A549 (cell line): Measurements from ENCODE around the gene ARPC1A. TPM values are rescaled to one million over a fixed set of nuclear protein-coding genes. Genes with fewer than 3 reads are reported as not detected.

Experiments
- ATAC-seq, 2 experiments: fragments of 200-7000 bp in 1 of 2; fragments of >200 bp in 1 of 2; cut with Nextera tagmentation in 1 of 2; cut with Tn5 transposase in 1 of 2; 3 replicates each; pipeline versions ENCODE4 v1.8.0 to v1.9.1; 2018 to 2020; ENCODE audit warnings: mild to moderate bottlenecking in 1 of 2, moderate library complexity in 1 of 2
- CTCF ChIA-PET: fragments of 300-600 bp; sonication (Branson Sonifier 250); formaldehyde crosslinking; extraction: SDS; loops from one replicate; lab custom pipeline; 2021; ENCODE audit warnings: antibody characterized with exemption, inconsistent platforms; lab: Yijun Ruan, JAX
- POLR2A ChIA-PET: fragments of 350-600 bp; formaldehyde crosslinking; extraction: SDS; loops from one replicate; lab custom pipeline; 2021; ENCODE audit warnings: antibody characterized with exemption, inconsistent platforms; lab: Yijun Ruan, JAX
- DNase-seq, 2 experiments: peaks; one replicate each; pipeline versions ENCODE4 v3.0.0 to v3.0.0-alpha.2; 2011 to 2016; ENCODE audit warnings: low read depth in 1 of 2, low spot score in 1 of 2
- FAIRE-seq: peaks from 2 replicates; lab custom pipeline; 2011; peaks lifted over from hg19 to GRCh38; lab: Jason Lieb, UNC
- H3K27ac ChIP-seq, 2 experiments: fragments of >200 bp; sonication (Bioruptor Twin); formaldehyde crosslinking; 3 replicates each; pipeline ENCODE4 v1.5.1; 2016 to 2017
- H3K4me1 ChIP-seq: fragments of >200 bp; sonication (Bioruptor Twin); formaldehyde crosslinking; 3 replicates; pipeline ENCODE4 v1.6.1; 2016
- H3K4me2 ChIP-seq: fragments of >200 bp; sonication (Bioruptor Twin); formaldehyde crosslinking; 3 replicates; pipeline ENCODE4 v1.6.1; 2016
- H3K4me3 ChIP-seq: fragments of >200 bp; sonication (Bioruptor Twin); formaldehyde crosslinking; 3 replicates; pipeline ENCODE4 v1.5.1; 2016
- H3K9me3 ChIP-seq: fragments of >200 bp; sonication (Bioruptor Twin); formaldehyde crosslinking; 3 replicates; pipeline ENCODE4 v1.6.1; 2016
- CBX2 ChIP-seq: fragments of 200-600 bp; sonication (generic); IDR thresholded peaks from 2 replicates; pipeline ENCODE4 v1.6.1; 2016; ENCODE audit warnings: low read depth, mild to moderate bottlenecking, borderline replicate concordance
- CEBPB ChIP-seq, 2 experiments: fragments of >200 bp in 1 of 2; sonication (Bioruptor Twin) in 1 of 2; formaldehyde crosslinking in 1 of 2; IDR thresholded peaks; 2 replicates each; pipeline ENCODE4 v1.6.1; 2012 to 2016
- FOSB ChIP-seq: fragments of 250-450 bp; sonication (Bioruptor Pico); IDR thresholded peaks from 2 replicates; pipeline ENCODE4 v1.5.0; 2020; ENCODE audit warnings: mild to moderate bottlenecking, moderate library complexity
- HOXA7 ChIP-seq: fragments of 250-450 bp; sonication (Bioruptor Pico); IDR thresholded peaks from 2 replicates; pipeline ENCODE4 v1.5.0; 2020; ENCODE audit warnings: mild to moderate bottlenecking, moderate library complexity
- JUN ChIP-seq, 2 experiments: fragments of >200 bp; sonication (Bioruptor Twin); formaldehyde crosslinking; IDR thresholded peaks; 2 replicates in 1 of 2; 3 replicates in 1 of 2; pipeline ENCODE4 v1.6.1; 2016 to 2017
- KDM5A ChIP-seq: fragments of 200-600 bp; sonication (generic); IDR thresholded peaks from 2 replicates; pipeline ENCODE4 v1.6.1; 2016; ENCODE audit warnings: antibody characterized with exemption, mild to moderate bottlenecking
- MAZ ChIP-seq: fragments of 150-350 bp; IDR thresholded peaks from 2 replicates; pipeline ENCODE4 v1.6.1; 2014; ENCODE audit warnings: antibody characterized with exemption, low read depth, low read length, borderline replicate concordance
- MYC ChIP-seq: IDR thresholded peaks from 2 replicates; pipeline ENCODE4 v1.6.1; 2012; ENCODE audit warnings: mild to moderate bottlenecking, inconsistent platforms, low read length, improper control_type of control experiment, borderline replicate concordance
- NR3C1 ChIP-seq: fragments of >200 bp; sonication (Bioruptor Twin); formaldehyde crosslinking; IDR thresholded peaks from 3 replicates; pipeline ENCODE4 v1.6.1; 2017
- POLR2AphosphoS2 ChIP-seq: conservative IDR thresholded peaks from 2 replicates; pipeline ENCODE4 v1.6.1; 2012; ENCODE audit warnings: low read length, improper control_type of control experiment, inconsistent platforms
- SMC3 ChIP-seq: fragments of >200 bp; sonication (Bioruptor Twin); formaldehyde crosslinking; IDR thresholded peaks from 3 replicates; pipeline ENCODE4 v1.6.1; 2018; ENCODE audit warnings: inconsistent platforms
- ZC3H11A ChIP-seq: fragments of 450-650 bp; IDR thresholded peaks from 2 replicates; pipeline ENCODE4 v1.6.1; 2014; ENCODE audit warnings: antibody characterized with exemption, mild to moderate bottlenecking
- ZFP36 ChIP-seq: fragments of 450-650 bp; IDR thresholded peaks from 2 replicates; pipeline ENCODE4 v1.6.1; 2014; ENCODE audit warnings: borderline replicate concordance; ENCODE audit not compliant: partially characterized antibody
- ZNF302 ChIP-seq: fragments of 250-450 bp; sonication (Bioruptor Pico); IDR thresholded peaks from 2 replicates; pipeline ENCODE4 v1.9.0; 2021; ENCODE audit warnings: inconsistent platforms, mild to moderate bottlenecking, moderate library complexity
- ZSCAN20 ChIP-seq: fragments of 250-450 bp; sonication (Bioruptor Pico); IDR thresholded peaks from 2 replicates; pipeline ENCODE4 v1.8.0; 2022; ENCODE audit warnings: mild to moderate bottlenecking, moderate library complexity
- WGBS: methylation state at CpG from one replicate; pipeline ENCODE4 v1.1.6; 2017; ENCODE audit errors: missing lambda C conversion rate; 5-methylcytosine and 5-hydroxymethylcytosine counted together
- polyA plus RNA-seq, 4 experiments: library from polyadenylated mRNA; depleted of rRNA in 3 of 4; stranded (reverse); fragments of >200 nt; fragmentation: RNase III in 1 of 4; extraction: RNeasy Plus Mini Kit Qiagen cat#74134 plus additional on column Dnase treatment in 1 of 4; gene quantifications; 2 replicates in 3 of 4; 3 replicates in 1 of 4; pipeline ENCODE4 v1.2.3, GENCODE V29; 2011 to 2017
- TF ChIP-seq, protein P1 (sequence below): IDR thresholded peaks from 2 replicates; pipeline ENCODE4 v1.6.1; 2012
- TF ChIP-seq, protein P2 (sequence below): fragments of 250-450 bp; sonication (Bioruptor Pico); IDR thresholded peaks from 2 replicates; pipeline ENCODE4 v1.5.0; 2021; ENCODE audit warnings: mild to moderate bottlenecking, moderate library complexity, borderline replicate concordance
- TF ChIP-seq, protein P3 (sequence below): fragments of >200 bp; sonication (Bioruptor Twin); formaldehyde crosslinking; IDR thresholded peaks from 3 replicates; pipeline ENCODE4 v1.6.1; 2016

The ARPC1A gene
- polyA plus RNA-seq, 2 of the 4 experiments (the other 2 are of a cell fraction): 116 to 120 TPM

DNA sequence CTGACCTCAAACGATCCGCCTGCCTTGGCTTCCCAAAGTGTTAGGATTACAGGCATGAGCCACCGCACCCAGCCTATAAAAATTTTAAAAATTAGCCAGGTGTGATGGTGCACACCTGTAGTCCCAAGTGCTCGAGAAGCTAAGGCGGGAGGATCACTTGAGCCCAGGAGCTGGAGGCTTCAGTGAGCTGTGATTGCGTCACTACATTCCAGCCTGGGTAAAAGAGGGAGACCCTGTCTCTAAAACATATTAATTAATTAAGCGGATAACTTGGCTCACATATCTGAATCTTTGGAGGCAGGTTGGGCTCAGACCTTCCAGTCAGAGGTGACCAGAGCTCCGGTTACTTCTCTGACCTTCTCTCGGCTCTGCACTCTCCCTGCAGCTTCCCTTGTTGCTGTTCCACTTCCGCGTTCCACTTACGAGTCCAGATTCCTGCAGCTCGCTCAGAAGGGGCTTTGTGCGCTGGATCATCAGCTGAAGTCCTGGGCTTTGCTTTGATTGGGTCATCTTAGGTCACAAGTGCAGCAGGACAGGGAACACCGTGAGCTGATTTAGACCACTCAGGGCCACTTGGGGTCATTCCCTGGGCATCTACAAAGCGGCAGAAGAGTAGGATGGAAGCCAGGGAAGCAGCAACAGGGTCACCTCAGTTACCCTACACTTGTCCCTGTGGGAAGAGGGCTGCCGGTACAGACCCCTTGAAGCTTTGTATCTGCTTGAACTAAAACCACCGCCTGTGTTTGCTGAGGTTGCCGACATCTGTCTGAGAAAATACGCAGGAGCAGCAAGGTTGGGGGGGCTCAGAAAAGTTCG is 46.8 kb downstream of the ARPC1A start:
- no peaks in the 10 kb centered on the region for H3K9me3 ChIP-seq
- no peak overlapping the region for H3K27ac ChIP-seq
- no peak overlapping the region for H3K4me2 ChIP-seq
- TF ChIP-seq HOXA7 (no peak), CEBPB (IDR thresholded peaks at IDR 0.05) (peak; percentile 26 to 73; a peak in 2 of 4 replicates)
- H3K4me3 ChIP-seq: no peak overlapping the region
- CTCF ChIA-PET: interaction anchor here (0.9 to 1.1 kb wide), 4 partner anchors 17 to 376 kb away, joined by 3 to 4 read pairs (median 3); no protein-coding TSS in a partner anchor
- FAIRE-seq (no peak), DNase-seq (no peak), ATAC-seq (no peak)
- WGBS: 88% methylated on average over 19 of the region's 21 CpGs
- POLR2A ChIA-PET: no interaction called here
- H3K4me1 ChIP-seq: peaks cover 25% of the 10 kb centered on the region

DNA sequence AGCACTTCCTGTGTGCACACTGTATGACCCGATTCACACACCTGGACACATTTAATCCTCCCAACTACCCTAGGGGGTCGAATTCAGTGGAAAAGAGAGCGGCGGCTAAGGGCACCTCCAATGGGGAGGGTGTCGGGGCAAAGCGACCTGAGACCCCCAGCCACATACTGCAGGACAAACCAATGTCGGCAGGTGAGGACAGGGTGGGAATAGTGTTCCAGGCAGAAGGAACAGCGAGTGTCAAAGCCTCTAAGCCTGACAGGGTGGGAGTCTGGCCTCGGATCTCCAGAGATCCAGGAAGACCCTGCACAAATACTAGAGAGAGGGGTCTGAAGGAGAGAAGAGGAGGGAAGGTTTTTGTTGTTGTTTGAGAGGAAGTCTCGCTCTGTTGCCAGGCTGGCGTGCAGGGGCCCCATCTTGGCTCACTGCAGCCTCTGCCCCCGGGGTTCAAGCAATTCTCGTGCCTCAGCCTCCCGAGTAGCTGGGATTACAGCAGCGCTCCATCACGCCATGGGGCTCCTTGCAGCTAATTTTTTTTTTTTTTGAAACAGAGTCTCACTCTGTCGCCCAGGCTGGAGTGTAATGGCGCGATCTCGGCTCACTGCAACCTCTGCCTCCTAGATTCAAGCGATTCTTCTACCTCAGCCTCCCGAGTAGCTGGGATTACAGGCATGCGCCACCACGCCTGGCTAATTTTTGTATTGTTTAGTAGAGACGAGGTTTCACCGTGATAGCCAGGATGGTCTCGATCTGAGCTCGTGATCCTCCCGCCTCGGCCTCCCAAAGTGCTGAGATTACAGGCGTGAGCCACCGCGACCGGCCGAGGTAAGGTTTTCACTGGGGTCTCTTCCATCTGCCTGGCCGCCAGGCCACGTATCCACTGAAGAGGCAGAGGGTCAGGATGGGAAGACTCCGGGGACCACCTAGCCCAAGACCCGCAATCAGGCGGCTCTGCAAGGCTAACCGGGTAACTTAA is 47.7 kb downstream of the ARPC1A start:
- TF ChIP-seq KDM5A: no peak
- TF ChIP-seq, protein P1, sequence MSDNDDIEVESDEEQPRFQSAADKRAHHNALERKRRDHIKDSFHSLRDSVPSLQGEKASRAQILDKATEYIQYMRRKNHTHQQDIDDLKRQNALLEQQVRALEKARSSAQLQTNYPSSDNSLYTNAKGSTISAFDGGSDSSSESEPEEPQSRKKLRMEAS: no peak
- TF ChIP-seq ZNF302 (CRISPR knock-in tag): no peak
- TF ChIP-seq ZSCAN20 (CRISPR knock-in tag): no peak
- no peak for TF ChIP-seq NR3C1
- no peak for TF ChIP-seq CBX2
- TF ChIP-seq, protein P2, sequence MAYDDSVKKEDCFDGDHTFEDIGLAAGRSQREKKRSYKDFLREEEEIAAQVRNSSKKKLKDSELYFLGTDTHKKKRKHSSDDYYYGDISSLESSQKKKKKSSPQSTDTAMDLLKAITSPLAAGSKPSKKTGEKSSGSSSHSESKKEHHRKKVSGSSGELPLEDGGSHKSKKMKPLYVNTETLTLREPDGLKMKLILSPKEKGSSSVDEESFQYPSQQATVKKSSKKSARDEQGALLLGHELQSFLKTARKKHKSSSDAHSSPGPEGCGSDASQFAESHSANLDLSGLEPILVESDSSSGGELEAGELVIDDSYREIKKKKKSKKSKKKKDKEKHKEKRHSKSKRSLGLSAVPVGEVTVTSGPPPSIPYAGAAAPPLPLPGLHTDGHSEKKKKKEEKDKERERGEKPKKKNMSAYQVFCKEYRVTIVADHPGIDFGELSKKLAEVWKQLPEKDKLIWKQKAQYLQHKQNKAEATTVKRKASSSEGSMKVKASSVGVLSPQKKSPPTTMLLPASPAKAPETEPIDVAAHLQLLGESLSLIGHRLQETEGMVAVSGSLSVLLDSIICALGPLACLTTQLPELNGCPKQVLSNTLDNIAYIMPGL (CRISPR knock-in tag): no peak
- no peak for ATAC-seq
- H3K4me2 ChIP-seq: peak overlapping the region; percentile 83

DNA sequence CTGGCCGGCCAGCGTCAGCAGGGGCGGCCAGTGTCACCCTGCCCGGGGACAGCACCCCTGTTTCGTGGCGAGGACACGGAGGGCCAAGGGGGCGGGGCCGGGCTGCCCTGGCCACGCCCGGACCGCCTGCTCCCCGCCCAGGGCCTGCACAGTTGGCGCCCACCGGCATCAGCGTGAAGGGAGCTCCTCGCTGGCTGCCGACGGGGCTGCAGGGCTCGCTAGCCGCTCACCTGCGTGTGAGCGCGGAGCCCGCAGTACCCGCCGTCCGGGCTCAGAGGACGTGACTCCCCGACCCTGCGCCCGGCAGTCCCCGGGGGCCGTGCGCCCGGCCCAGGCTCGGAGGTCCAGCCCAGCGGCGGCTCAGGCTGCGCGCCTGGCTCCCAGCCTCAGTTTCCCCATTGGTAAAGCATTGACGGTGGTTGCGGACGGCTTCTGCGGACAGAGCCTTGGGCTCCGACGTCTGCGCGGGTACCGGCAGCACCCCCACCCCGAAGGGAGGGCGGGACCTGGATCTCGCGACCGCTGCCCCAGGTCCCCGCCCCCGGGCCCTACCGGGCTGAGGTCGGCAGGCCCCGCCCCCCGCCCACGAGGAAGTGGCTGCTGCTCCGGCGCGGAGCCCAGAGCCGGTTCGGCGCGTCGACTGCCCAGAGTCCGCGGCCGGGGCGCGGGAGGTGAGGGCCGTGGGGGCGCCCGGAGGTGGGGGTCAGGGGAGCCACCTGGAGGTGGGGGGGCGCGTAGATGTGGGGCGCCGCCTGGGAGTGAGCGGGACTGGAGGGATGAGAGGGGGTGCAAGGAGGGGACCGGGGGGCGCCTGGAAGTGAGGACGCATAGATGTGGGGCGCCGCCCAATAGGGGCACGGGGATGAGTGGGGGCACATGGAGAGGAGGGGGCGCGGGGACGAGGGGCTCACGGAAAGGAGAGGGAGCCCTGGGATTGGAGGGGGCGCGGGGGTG is 48.7 kb downstream of the ARPC1A start, which contains the start of gene ARPC1B:
ARPC1B (plus strand) TSS at position 620 of the 954 bp plus-strand sequence. CDS start 10,985 bp downstream, outside the sequence.
- 0% methylated on average over 22 of the region's 95 CpGs for WGBS
- TF ChIP-seq ZFP36 (no peak), SMC3 (no peak), FOSB (CRISPR knock-in tag) (no peak), JUN (IDR thresholded peaks at IDR 0.05) (peak in 1 of 2 experiments; percentile 90; a peak in 4 of 5 replicates), POLR2AphosphoS2 (no peak), ZNF302 (CRISPR knock-in tag) (no peak), ZC3H11A (no peak), NR3C1 (no peak), MYC (0 out of 2 replicates have a peak, but pooled peaks have one; percentile 36), CBX2 (no peak), MAZ (no peak)
- TF ChIP-seq, protein P3, sequence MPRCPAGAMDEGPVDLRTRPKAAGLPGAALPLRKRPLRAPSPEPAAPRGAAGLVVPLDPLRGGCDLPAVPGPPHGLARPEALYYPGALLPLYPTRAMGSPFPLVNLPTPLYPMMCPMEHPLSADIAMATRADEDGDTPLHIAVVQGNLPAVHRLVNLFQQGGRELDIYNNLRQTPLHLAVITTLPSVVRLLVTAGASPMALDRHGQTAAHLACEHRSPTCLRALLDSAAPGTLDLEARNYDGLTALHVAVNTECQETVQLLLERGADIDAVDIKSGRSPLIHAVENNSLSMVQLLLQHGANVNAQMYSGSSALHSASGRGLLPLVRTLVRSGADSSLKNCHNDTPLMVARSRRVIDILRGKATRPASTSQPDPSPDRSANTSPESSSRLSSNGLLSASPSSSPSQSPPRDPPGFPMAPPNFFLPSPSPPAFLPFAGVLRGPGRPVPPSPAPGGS: peak; percentile 54; the same call in 2 of the 3 replicates
- TF ChIP-seq, protein P1: 0 out of 2 replicates have a peak, but pooled peaks have one; percentile 25

More for the DNA sequence above, 47.7 kb downstream of the ARPC1A start:
- peak overlapping the region; percentile 96 for H3K4me3 ChIP-seq
- FAIRE-seq: no peak
- peaks cover 29% of the 10 kb centered on the region for H3K4me1 ChIP-seq
- POLR2A ChIA-PET: interaction anchor here (0.6 to 2.4 kb wide), 2 partner anchors 14 to 35 kb away, joined by 5 to 15 read pairs; partner anchors contain the start of genes BUD31 and PDAP1
- peak overlapping the region; percentile 95 to 98 for H3K27ac ChIP-seq
- WGBS: 89% methylated on average over 37 of the region's 41 CpGs
- no peaks in the 10 kb centered on the region for H3K9me3 ChIP-seq
- DNase-seq: no peak
- CTCF ChIA-PET: interaction anchor here (0.9 to 1.4 kb wide), 2 partner anchors 9 to 13 kb away, joined by 4 read pairs; no protein-coding TSS in a partner anchor

More for the DNA sequence above, 48.7 kb downstream of the ARPC1A start, which contains the start of gene ARPC1B:
- peak within 1 kb of the TSS; percentile 83 for H3K4me2 ChIP-seq
- H3K4me1 ChIP-seq: peaks cover 39% of the 10 kb centered on the region
- no peaks in the 10 kb centered on the region for H3K9me3 ChIP-seq
- DNase-seq (peak; percentile 78 to 91), ATAC-seq (peak; percentile 85 to 87), FAIRE-seq (no peak)
- H3K4me3 ChIP-seq: peak within 1 kb of the TSS; percentile 96
- CTCF ChIA-PET: interaction anchor here (0.9 to 1.4 kb wide), 2 partner anchors 10 to 12 kb away, joined by 4 read pairs; no protein-coding TSS in a partner anchor
- POLR2A ChIA-PET: interaction anchor here (0.6 to 2.4 kb wide), 3 partner anchors 13 to 34 kb away, joined by 3 to 15 read pairs (median 5); partner anchors contain the start of genes BUD31 and PDAP1
- H3K27ac ChIP-seq: peak within 1 kb of the TSS; percentile 95 to 98
